H1 (cell line): ENCODE data around the gene AAR2. TPM values are rescaled to one million over a fixed set of nuclear protein-coding genes. Genes with fewer than 3 reads are reported as not detected.

Source experiments
- CTCF ChIA-PET: fragments of 300-600 bp; sonication (Branson Sonifier 250); formaldehyde crosslinking; loops from one replicate; lab custom pipeline; 2021; ENCODE audit not compliant: partially characterized antibody; lab: Charles Lee
- POLR2A ChIA-PET: fragments of 300-600 bp; sonication (Branson Sonifier 250); formaldehyde crosslinking; loops from one replicate; lab custom pipeline; 2021; ENCODE audit warnings: inconsistent platforms; ENCODE audit not compliant: partially characterized antibody; lab: Charles Lee
- DNase-seq, 2 experiments: peaks; one replicate each; pipeline versions ENCODE4 v3.0.0 to v3.0.0-alpha.2; 2010 to 2022; ENCODE audit warnings: low spot score in 2 of 2, low read depth in 1 of 2, mixed read lengths in 1 of 2
- FAIRE-seq: peaks from 2 replicates; lab custom pipeline; 2011; peaks lifted over from hg19 to GRCh38; lab: Jason Lieb, UNC
- H2AFZ ChIP-seq: 2 replicates; pipeline ENCODE4 v1.8.1; 2012; ENCODE audit warnings: low read length, inconsistent platforms
- H2AK5ac ChIP-seq: 2 replicates; pipeline ENCODE4 v1.6.1; 2013; ENCODE audit warnings: low read depth, low read length
- H2BK120ac ChIP-seq: replicated peaks from 2 replicates; pipeline ENCODE3; 2013; ENCODE audit warnings: low read depth, low read length, inconsistent platforms
- H2BK12ac ChIP-seq: 2 replicates; pipeline ENCODE4 v1.6.1; 2013; ENCODE audit warnings: low read depth, low read length
- H2BK15ac ChIP-seq: 2 replicates; pipeline ENCODE4 v1.6.1; 2013; ENCODE audit warnings: low read length
- H2BK20ac ChIP-seq: 2 replicates; pipeline ENCODE4 v1.6.1; 2013; ENCODE audit warnings: low read length
- H2BK5ac ChIP-seq: 2 replicates; pipeline ENCODE4 v1.6.1; 2013; ENCODE audit warnings: low read depth, low read length
- H3K14ac ChIP-seq: 2 replicates; pipeline ENCODE4 v1.6.1; 2013; ENCODE audit warnings: inconsistent platforms; ENCODE audit not compliant: insufficient read length
- H3K18ac ChIP-seq: 2 replicates; pipeline ENCODE4 v1.6.1; 2013; ENCODE audit warnings: low read length; ENCODE audit errors: extremely low read depth
- H3K23ac ChIP-seq: 2 replicates; pipeline ENCODE4 v1.6.1; 2013; ENCODE audit warnings: inconsistent platforms; ENCODE audit not compliant: insufficient read length
- H3K23me2 ChIP-seq: 2 replicates; pipeline ENCODE4 v1.6.1; 2013; ENCODE audit warnings: low read depth, low read length
- H3K27ac ChIP-seq: 2 replicates; pipeline ENCODE4 v1.6.1; 2011; ENCODE audit warnings: low read depth, low read length, inconsistent platforms
- H3K27me3 ChIP-seq, 4 experiments: replicated peaks in 1 of 4; 1 replicate in 1 of 4; 2 replicates in 3 of 4; pipeline versions ENCODE4 v1.6.1 to v1.8.1; 2011 to 2013; ENCODE audit warnings: low read length in 3 of 4, mild to moderate bottlenecking in 3 of 4, inconsistent platforms in 2 of 4, mixed read lengths in 2 of 4, moderate library complexity in 1 of 4; ENCODE audit not compliant: control insufficient read depth in 3 of 4, insufficient read depth in 3 of 4; ENCODE audit errors: extremely low read depth in 1 of 4
- H3K36me3 ChIP-seq, 4 experiments: 2 replicates each; pipeline versions ENCODE4 v1.6.1 to v1.8.1; 2011 to 2013; ENCODE audit warnings: mild to moderate bottlenecking in 4 of 4, low read length in 3 of 4, moderate library complexity in 2 of 4, control low read depth in 1 of 4, inconsistent platforms in 1 of 4; ENCODE audit not compliant: insufficient read depth in 4 of 4, control insufficient read depth in 2 of 4
- H3K4ac ChIP-seq: replicated peaks from 2 replicates; pipeline ENCODE3; 2013; ENCODE audit warnings: low read length, low read depth, mixed read lengths, inconsistent platforms; ENCODE audit not compliant: insufficient read length
- H3K4me1 ChIP-seq, 4 experiments: replicated peaks in 1 of 4; 1 replicate in 1 of 4; 2 replicates in 3 of 4; pipeline versions ENCODE4 v1.6.1 to v1.8.1; 2011 to 2013; ENCODE audit warnings: low read length in 3 of 4, inconsistent platforms in 2 of 4, mixed read lengths in 1 of 4; ENCODE audit not compliant: insufficient read depth in 4 of 4, control insufficient read depth in 3 of 4
- H3K4me2 ChIP-seq, 2 experiments: 2 replicates each; pipeline versions ENCODE4 v1.6.1 to v1.8.1; 2011 to 2013; ENCODE audit warnings: low read depth in 2 of 2, low read length in 2 of 2, control low read depth in 1 of 2, inconsistent platforms in 1 of 2, mild to moderate bottlenecking in 1 of 2; ENCODE audit not compliant: insufficient read depth in 1 of 2
- H3K4me3 ChIP-seq, 4 experiments: fragments of 200-600, 300-600 bp in 1 of 4; sonication (generic), shearing (Covaris generic), sonication (Bioruptor Twin) in 1 of 4; 2 replicates each; pipeline versions ENCODE4 v1.5.1 to v1.8.1; 2011 to 2016; ENCODE audit warnings: low read length in 4 of 4, low read depth in 3 of 4, control low read depth in 2 of 4, inconsistent platforms in 2 of 4, mild to moderate bottlenecking in 2 of 4, mixed read lengths in 1 of 4, moderate library complexity in 1 of 4; ENCODE audit not compliant: insufficient read depth in 2 of 4; ENCODE audit errors: extremely low read depth in 1 of 4
- H3K56ac ChIP-seq: replicated peaks from 2 replicates; pipeline ENCODE3; 2013; ENCODE audit warnings: low read depth, mild to moderate bottlenecking, mixed read lengths, low read length, inconsistent platforms; ENCODE audit not compliant: insufficient read length
- H3K79me1 ChIP-seq: 2 replicates; pipeline ENCODE4 v1.6.1; 2013; ENCODE audit warnings: low read depth, low read length, control low read depth
- H3K79me2 ChIP-seq, 2 experiments: 2 replicates each; pipeline versions ENCODE4 v1.6.1 to v1.8.1; 2012 to 2013; ENCODE audit warnings: low read length in 2 of 2, mild to moderate bottlenecking in 2 of 2, inconsistent platforms in 1 of 2; ENCODE audit not compliant: insufficient read depth in 2 of 2, control insufficient read depth in 1 of 2
- H3K9ac ChIP-seq, 4 experiments: replicated peaks in 1 of 4; 1 replicate in 1 of 4; 2 replicates in 3 of 4; pipeline versions ENCODE4 v1.6.1 to v1.8.1; 2011 to 2013; ENCODE audit warnings: low read depth in 3 of 4, low read length in 3 of 4, control low read depth in 2 of 4, mild to moderate bottlenecking in 2 of 4, moderate library complexity in 2 of 4, inconsistent platforms in 1 of 4; ENCODE audit errors: extremely low read depth in 1 of 4
- H3K9me3 ChIP-seq, 2 experiments: 2 replicates each; pipeline versions ENCODE4 v1.6.1 to v1.8.1; 2012 to 2013; ENCODE audit warnings: mild to moderate bottlenecking in 2 of 2, moderate library complexity in 2 of 2, control low read depth in 1 of 2, inconsistent platforms in 1 of 2, low read depth in 1 of 2, low read length in 1 of 2, mixed read lengths in 1 of 2; ENCODE audit not compliant: insufficient read depth in 2 of 2
- H4K20me1 ChIP-seq, 2 experiments: replicated peaks in 1 of 2; 2 replicates each; pipeline versions ENCODE3 to v1.8.1; 2011 to 2013; ENCODE audit warnings: inconsistent platforms in 2 of 2, low read length in 2 of 2, mild to moderate bottlenecking in 1 of 2; ENCODE audit not compliant: insufficient read depth in 2 of 2, control insufficient read depth in 1 of 2
- H4K5ac ChIP-seq: 2 replicates; pipeline ENCODE4 v1.6.1; 2013; ENCODE audit warnings: low read length, low read depth, mixed read lengths, inconsistent platforms; ENCODE audit not compliant: insufficient read length
- H4K8ac ChIP-seq: 2 replicates; pipeline ENCODE4 v1.8.0; 2013; ENCODE audit warnings: mild to moderate bottlenecking, moderate library complexity, low read length, inconsistent platforms; ENCODE audit not compliant: insufficient read depth; ENCODE audit errors: extremely low read depth
- H4K91ac ChIP-seq: replicated peaks from 2 replicates; pipeline ENCODE3; 2013; ENCODE audit warnings: low read length, mixed read lengths, inconsistent platforms; ENCODE audit not compliant: insufficient read length
- ATF3 ChIP-seq: IDR thresholded peaks from 2 replicates; pipeline ENCODE4 v1.6.1; 2011; ENCODE audit warnings: low read depth, mild to moderate bottlenecking, low read length; ENCODE audit not compliant: insufficient read depth
- CTCF ChIP-seq, 3 experiments: IDR thresholded peaks; 1 replicate in 2 of 3; 2 replicates in 1 of 3; pipeline versions ENCODE4 v1.5.1 to v1.6.1; 2011; ENCODE audit warnings: low read length in 3 of 3, mild to moderate bottlenecking in 3 of 3, inconsistent platforms in 2 of 3, low read depth in 1 of 3, moderate library complexity in 1 of 3; ENCODE audit not compliant: insufficient read depth in 1 of 3; ENCODE audit errors: control extremely low read depth in 1 of 3
- GABPA ChIP-seq: IDR thresholded peaks from 2 replicates; pipeline ENCODE4 v1.6.1; 2011; ENCODE audit warnings: mild to moderate bottlenecking, low read length, moderate library complexity, borderline replicate concordance; ENCODE audit not compliant: insufficient read depth
- HDAC2 ChIP-seq, 2 experiments: fragments of 300-600 bp in 1 of 2; sonication (generic) in 1 of 2; IDR thresholded peaks; 2 replicates each; pipeline ENCODE4 v1.6.1; 2011 to 2012; ENCODE audit warnings: low read depth in 2 of 2, low read length in 2 of 2, mild to moderate bottlenecking in 2 of 2, moderate library complexity in 2 of 2, borderline replicate concordance in 1 of 2, inconsistent platforms in 1 of 2
- NRF1 ChIP-seq: IDR thresholded peaks from 2 replicates; pipeline ENCODE4 v1.6.1; 2011; ENCODE audit warnings: mild to moderate bottlenecking, low read depth, low read length, improper control_type of control experiment
- SP1 ChIP-seq: IDR thresholded peaks from 2 replicates; pipeline ENCODE4 v1.6.1; 2011; ENCODE audit warnings: low read depth, low read length
- SRF ChIP-seq: IDR thresholded peaks from 2 replicates; pipeline ENCODE4 v1.6.1; 2011; ENCODE audit warnings: mild to moderate bottlenecking, low read depth, low read length, moderate library complexity
- TAF7 ChIP-seq: optimal IDR thresholded peaks from 2 replicates; pipeline ENCODE3; 2011; ENCODE audit warnings: low read depth, mild to moderate bottlenecking, inconsistent platforms, low read length, moderate library complexity, borderline replicate concordance
- TBP ChIP-seq: IDR thresholded peaks from 2 replicates; pipeline ENCODE4 v1.6.1; 2011; ENCODE audit warnings: low read depth, low read length, improper control_type of control experiment
- ZNF274 ChIP-seq: IDR thresholded peaks from 2 replicates; pipeline ENCODE4 v1.7.0; 2012; ENCODE audit warnings: low read length, borderline replicate concordance; ENCODE audit errors: extremely low read depth
- WGBS, 2 experiments: shearing (Covaris generic) in 1 of 2; methylation state at CpG; one replicate each; pipeline versions ENCODE4 v1.1.6 to v1.1.7; 2013 to 2015; ENCODE audit warnings: low lambda C conversion rate in 2 of 2, mixed read lengths in 2 of 2, inconsistent platforms in 1 of 2, low coverage in 1 of 2, missing lambda C conversion rate in 1 of 2; ENCODE audit not compliant: insufficient replicate concordance in 2 of 2, insufficient coverage in 1 of 2, insufficient read length in 1 of 2; ENCODE audit errors: extremely low coverage in 1 of 2, missing lambda C conversion rate in 1 of 2; 5-methylcytosine and 5-hydroxymethylcytosine counted together
- polyA plus RNA-seq, 7 experiments: library from polyadenylated mRNA; depleted of rRNA in 3 of 7; stranded (reverse) in 5 of 7; unstranded in 2 of 7; fragments of >200 nt in 5 of 7; fragments of 200-250 nt in 2 of 7; gene quantifications; 1 replicate in 5 of 7; 2 replicates in 1 of 7; 4 replicates in 1 of 7; pipeline versions ENCODE4 v1.2.1 to v1.2.3, GENCODE V29; 2011 to 2013; ENCODE audit warnings: missing spikeins in 2 of 7, mixed read lengths in 2 of 7
- total RNA-seq: library from RNA; stranded (reverse); fragmentation: NEBNext Ultra II Directional; extraction: Animal tissue kit (Norgen Biotek cat#: 25700); gene quantifications from 2 replicates; pipeline ENCODE4 v1.2.1, GENCODE V29; 2021
- TF ChIP-seq, protein P1 (sequence below): IDR thresholded peaks from 2 replicates; pipeline ENCODE4 v1.6.1; 2012; ENCODE audit warnings: inconsistent platforms

The AAR2 gene
- total and polyA plus RNA-seq, 2 of the 8 experiments (the other 6 are each of a cell fraction or from before 2014, with no cell fraction given) = 25.5 to 36.1 TPM

DNA sequence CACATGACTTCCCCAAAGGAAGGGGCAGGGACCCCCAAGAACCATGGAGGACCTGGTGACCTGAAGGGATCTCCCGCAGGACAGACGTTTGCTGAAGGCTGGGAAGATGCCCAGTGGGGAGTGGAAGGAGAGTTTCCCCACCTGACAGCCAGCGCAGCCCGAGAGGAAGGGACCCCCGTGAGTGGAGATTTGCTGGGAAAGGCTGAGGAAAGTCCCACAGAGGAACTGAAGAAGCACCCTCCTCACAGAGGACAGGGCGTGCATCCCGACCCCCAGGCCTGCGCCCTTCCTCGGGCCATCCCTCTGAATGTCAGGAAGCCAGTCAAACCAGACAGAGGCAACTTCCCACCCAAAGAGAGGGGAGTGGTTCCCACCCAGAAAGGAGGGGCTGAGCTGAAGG is 29.6 kb upstream of the AAR2 start:
- no peaks in the 10 kb centered on the region for H3K4me1 ChIP-seq
- H2AFZ ChIP-seq = no peak overlapping the region
- no peak overlapping the region for H2BK20ac ChIP-seq
- no peak overlapping the region for H2BK5ac ChIP-seq
- H3K79me2 ChIP-seq = no peaks in the 10 kb centered on the region
- FAIRE-seq (no peak), DNase-seq (no peak)
- no peak overlapping the region for H4K91ac ChIP-seq
- no peak overlapping the region for H3K18ac ChIP-seq
- H3K23me2 ChIP-seq = no peaks in the 10 kb centered on the region; the same call in 1 of the 2 replicates
- H4K20me1 ChIP-seq = peaks cover 0 to 3% of the 10 kb centered on the region in 2 experiments
- no peaks in the 10 kb centered on the region for H3K79me1 ChIP-seq
- 92% methylated on average over 9 of the region's 9 CpGs; no CpG with 5 or more reads in 1 of the 2 experiments for WGBS, 2 experiments
- no peak overlapping the region for H3K27ac ChIP-seq
- H4K8ac ChIP-seq = no peak overlapping the region
- H3K27me3 ChIP-seq = no peaks in the 10 kb centered on the region
- ChIA-PET POLR2A (no interaction called here), CTCF (interaction anchor here (14.8 kb wide), 1 partner anchor 7 kb away, joined by 151 read pairs; no protein-coding TSS in a partner anchor)
- no peak overlapping the region for H3K4me3 ChIP-seq
- no peak overlapping the region for H2BK15ac ChIP-seq
- H2BK12ac ChIP-seq = no peak overlapping the region
- H3K36me3 ChIP-seq = no peaks in the 10 kb centered on the region
- H2BK120ac ChIP-seq = no peak overlapping the region
- no peak overlapping the region for H3K4ac ChIP-seq
- H3K4me2 ChIP-seq = no peak overlapping the region
- H2AK5ac ChIP-seq = no peak overlapping the region
- no peak overlapping the region for H3K56ac ChIP-seq
- H3K9me3 ChIP-seq = no peaks in the 10 kb centered on the region
- H3K23ac ChIP-seq = no peak overlapping the region
- H4K5ac ChIP-seq = no peak overlapping the region
- no peak overlapping the region for H3K14ac ChIP-seq
- H3K9ac ChIP-seq = no peak overlapping the region
- TF ChIP-seq TAF7 (no peak), SP1 (no peak), TBP (no peak), CTCF (IDR thresholded peaks at IDR 0.05; ENCODE audit: control extremely low read depth in 1 of 3, insufficient read depth in 1 of 3, low read depth in 1 of 3, low read length in 3 of 3) (no peak), ZNF274 (no peak), HDAC2 (IDR thresholded peaks at IDR 0.05; ENCODE audit: borderline replicate concordance in 1 of 2, low read depth in 2 of 2, low read length in 2 of 2) (no peak), GABPA (no peak), ATF3 (no peak), SRF (no peak), NRF1 (no peak)
- TF ChIP-seq, protein P1, sequence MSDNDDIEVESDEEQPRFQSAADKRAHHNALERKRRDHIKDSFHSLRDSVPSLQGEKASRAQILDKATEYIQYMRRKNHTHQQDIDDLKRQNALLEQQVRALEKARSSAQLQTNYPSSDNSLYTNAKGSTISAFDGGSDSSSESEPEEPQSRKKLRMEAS = no peak
